K562 (cell line): ENCODE results near the gene DDX23. TPM values are rescaled to one million over a fixed set of nuclear protein-coding genes. Genes with fewer than 3 reads are reported as not detected.

Experiments
- ATAC-seq: fragments of 200-7000 bp; cut with Tn5 transposase; 3 replicates; pipeline ENCODE4 v1.9.1; 2020; ENCODE audit warnings: moderate library complexity
- BruUV-seq: library from RNA; stranded (reverse); fragments of 400-500 nt; replicated peaks from 2 replicates; lab custom pipeline; 2021; lab: Mats Ljungman, UMichigan
- CTCF ChIA-PET: fragments of 300-600 bp; formaldehyde crosslinking; extraction: SDS; loops from one replicate; lab custom pipeline; 2021; ENCODE audit warnings: low intra/inter-chr PET ratio; lab: Yijun Ruan, JAX
- POLR2A ChIA-PET: fragments of 300-600, 350-650 bp; sonication (Branson Sonifier 250); formaldehyde crosslinking; extraction: SDS; loops from one replicate; lab custom pipeline; 2021; ENCODE audit warnings: antibody characterized with exemption, inconsistent platforms; lab: Yijun Ruan, JAX
- DNase-seq, 4 experiments: peaks; one replicate each; pipeline versions ENCODE4 v3.0.0 to v3.0.0-alpha.2; 2011 to 2018; ENCODE audit warnings: low spot score in 3 of 4, mixed read lengths in 3 of 4; ENCODE audit errors: extremely low read depth in 1 of 4
- FAIRE-seq: peaks from 2 replicates; lab custom pipeline; 2011; peaks lifted over from hg19 to GRCh38; lab: Jason Lieb, UNC
- H2AFZ ChIP-seq: 2 replicates; pipeline ENCODE4 v1.6.0; 2011; ENCODE audit warnings: low read depth, low read length, control low read depth, inconsistent platforms
- H3K27ac ChIP-seq: fragments of 200-600 bp; 3 replicates; pipeline ENCODE4 v1.8.0; 2011; ENCODE audit warnings: low read depth, mild to moderate bottlenecking, control low read depth, inconsistent platforms, low read length, moderate library complexity, mixed read lengths; ENCODE audit errors: extremely low read depth
- H3K27me3 ChIP-seq, 2 experiments: fragments of 300-600 bp in 1 of 2; 2 replicates in 1 of 2; 3 replicates in 1 of 2; pipeline versions ENCODE4 v1.6.0 to v1.8.0; 2011; ENCODE audit warnings: inconsistent platforms in 2 of 2, low read length in 2 of 2, mild to moderate bottlenecking in 1 of 2, mixed read lengths in 1 of 2, moderate library complexity in 1 of 2; ENCODE audit not compliant: control insufficient read depth in 2 of 2, insufficient read depth in 2 of 2
- H3K36me3 ChIP-seq: fragments of 300-600 bp; 3 replicates; pipeline ENCODE4 v1.8.0; 2011; ENCODE audit warnings: mild to moderate bottlenecking, low read length, inconsistent platforms; ENCODE audit not compliant: control insufficient read depth, insufficient read depth
- H3K4me1 ChIP-seq, 2 experiments: fragments of 200-600 bp in 1 of 2; replicated peaks in 1 of 2; 2 replicates in 1 of 2; 3 replicates in 1 of 2; pipeline versions ENCODE4 v1.5.1 to v1.8.0; 2011; ENCODE audit warnings: inconsistent platforms in 2 of 2, low read length in 2 of 2, mild to moderate bottlenecking in 1 of 2, mixed read lengths in 1 of 2, moderate library complexity in 1 of 2; ENCODE audit not compliant: control insufficient read depth in 2 of 2, insufficient read depth in 2 of 2
- H3K4me2 ChIP-seq: 2 replicates; pipeline ENCODE4 v1.6.1; 2011; ENCODE audit warnings: low read length, control low read depth, inconsistent platforms, mixed read lengths; ENCODE audit not compliant: insufficient read depth
- H3K4me3 ChIP-seq: fragments of 200-600 bp; sonication (generic), shearing (Covaris generic); 2 replicates; pipeline ENCODE4 v1.5.1; 2016; ENCODE audit warnings: control low read depth, inconsistent platforms
- H3K79me2 ChIP-seq: fragments of 200-600 bp; 3 replicates; pipeline ENCODE4 v1.8.0; 2011; ENCODE audit warnings: low read length, inconsistent platforms; ENCODE audit not compliant: control insufficient read depth, insufficient read depth
- H3K9ac ChIP-seq, 2 experiments: 2 replicates each; pipeline versions ENCODE4 v1.6.0 to v1.6.1; 2011; ENCODE audit warnings: low read depth in 2 of 2, low read length in 2 of 2, control low read depth in 1 of 2, inconsistent platforms in 1 of 2, mild to moderate bottlenecking in 1 of 2, mixed read lengths in 1 of 2; ENCODE audit not compliant: insufficient read depth in 1 of 2
- H3K9me1 ChIP-seq: one replicate; pipeline ENCODE4 v1.6.0; 2011; ENCODE audit warnings: inconsistent platforms, mild to moderate bottlenecking, low read length, moderate library complexity; ENCODE audit not compliant: control insufficient read depth, insufficient read depth
- H3K9me3 ChIP-seq: replicated peaks from 2 replicates; pipeline ENCODE4 v1.5.1; 2011; ENCODE audit warnings: low read depth, low read length, inconsistent platforms; ENCODE audit not compliant: control insufficient read depth, insufficient read depth
- H4K20me1 ChIP-seq: replicated peaks from 2 replicates; pipeline ENCODE4 v1.6.1; 2011; ENCODE audit warnings: low read length, inconsistent platforms, mixed read lengths; ENCODE audit not compliant: control insufficient read depth, insufficient read depth
- CHD1 ChIP-seq: fragments of 200-600 bp; sonication (generic); IDR thresholded peaks from one replicate; pipeline ENCODE4 v1.6.1; 2012; ENCODE audit warnings: mild to moderate bottlenecking, moderate library complexity, low read length, inconsistent platforms
- CHD4 ChIP-seq: fragments of 200-600 bp; sonication (generic); IDR thresholded peaks from 3 replicates; pipeline ENCODE4 v1.6.1; 2012; ENCODE audit warnings: low read depth, mild to moderate bottlenecking, mixed read lengths, low read length, inconsistent platforms; ENCODE audit not compliant: insufficient read depth, insufficient replicate concordance, poor library complexity, severe bottlenecking
- HDGF ChIP-seq: fragments of 450-650 bp; IDR thresholded peaks from 2 replicates; pipeline ENCODE4 v1.6.1; 2016
- MBD2 ChIP-seq: sonication (generic); IDR thresholded peaks from 2 replicates; pipeline ENCODE4 v1.6.1; 2016; ENCODE audit warnings: low read depth, borderline replicate concordance
- MCM2 ChIP-seq: fragments of 450-650 bp; IDR thresholded peaks from 2 replicates; pipeline ENCODE4 v1.6.1; 2017; ENCODE audit warnings: low read depth, mild to moderate bottlenecking
- NR2F6 ChIP-seq: fragments of 450-650 bp; formaldehyde crosslinking; IDR thresholded peaks from 2 replicates; pipeline ENCODE4 v1.4.0; 2020; ENCODE audit warnings: mild to moderate bottlenecking
- RCOR1 ChIP-seq, 2 experiments: IDR thresholded peaks; 2 replicates each; pipeline ENCODE4 v1.6.1; 2012; ENCODE audit warnings: low read depth in 2 of 2, low read length in 2 of 2, borderline replicate concordance in 1 of 2, improper control_type of control experiment in 1 of 2
- SMC3 ChIP-seq: conservative IDR thresholded peaks from 2 replicates; pipeline ENCODE4 v1.6.1; 2011; ENCODE audit warnings: low read depth, low read length, improper control_type of control experiment; ENCODE audit not compliant: insufficient read depth
- ZNF140 ChIP-seq: fragments of 250-450 bp; sonication (Bioruptor Pico); IDR thresholded peaks from 2 replicates; pipeline ENCODE4 v1.8.0; 2021; ENCODE audit warnings: moderate library complexity, mild to moderate bottlenecking, inconsistent platforms
- ZNF212 ChIP-seq: fragments of 450-650 bp; formaldehyde crosslinking; IDR thresholded peaks from 2 replicates; pipeline ENCODE4 v1.4.0; 2020; ENCODE audit warnings: mild to moderate bottlenecking
- WGBS: fragments of 100-300 bp; shearing (Covaris generic); methylation state at CpG from one replicate; pipeline ENCODE4 v1.1.6; 2016; ENCODE audit warnings: low coverage, mixed read lengths; ENCODE audit not compliant: insufficient coverage; ENCODE audit errors: missing lambda C conversion rate; 5-methylcytosine and 5-hydroxymethylcytosine counted together
- in situ Hi-C: fragments of 300-500 bp; cut with MboI; formaldehyde crosslinking; loops from 4 replicates; pipeline ENCODE4 v1.15.0; 2018; ENCODE audit warnings: inconsistent platforms, mixed read lengths
- intact Hi-C: fragments of 100-400 bp; cut with micrococcal nuclease; formaldehyde crosslinking; loops from 2 replicates; pipeline ENCODE4 v1.14.2; 2022
- polyA plus RNA-seq, 8 experiments: library from polyadenylated mRNA; depleted of rRNA in 4 of 8; stranded (reverse) in 5 of 8; unstranded in 3 of 8; fragments of >200 nt; fragmentation: Nextera tagmentation in 2 of 8; fragmentation: Illumina TruSeq in 1 of 8; extraction: Ambion mirVana in 2 of 8; extraction: Trizol in 1 of 8; gene quantifications; 2 replicates each; pipeline versions ENCODE4 v1.2.1 to v1.2.3, GENCODE V29; 2011 to 2014; ENCODE audit warnings: inconsistent platforms in 1 of 8, missing spikeins in 1 of 8
- total RNA-seq, 7 experiments: library from RNA; depleted of rRNA in 6 of 7; stranded (reverse); fragments of >200 nt in 6 of 7; fragmentation: Illumina TruSeq in 2 of 7; extraction: Trizol in 2 of 7; gene quantifications; 2 replicates each; pipeline versions ENCODE4 v1.2.1 to v1.2.3, GENCODE V29; 2011 to 2021; ENCODE audit warnings: low replicate concordance in 1 of 7
- TF ChIP-seq, protein P1 (sequence below): fragments of 250-450 bp; sonication (Bioruptor Pico); IDR thresholded peaks from 2 replicates; pipeline ENCODE4 v1.4.0; 2020; ENCODE audit warnings: mild to moderate bottlenecking, moderate library complexity, borderline replicate concordance
- TF ChIP-seq, protein P2 (sequence below): fragments of 450-650 bp; formaldehyde crosslinking; IDR thresholded peaks from 2 replicates; pipeline ENCODE4 v1.4.0; 2022; ENCODE audit warnings: missing genetic modification characterization
- TF ChIP-seq, protein P3 (sequence below), 2 experiments: fragments of 250-450 bp in 1 of 2; fragments of 450-650 bp in 1 of 2; sonication (Bioruptor Pico) in 1 of 2; IDR thresholded peaks; 2 replicates each; pipeline versions ENCODE4 v1.6.1 to v1.8.0; 2016 to 2021; ENCODE audit warnings: mild to moderate bottlenecking in 2 of 2, moderate library complexity in 2 of 2, missing compliant biosample characterization in 1 of 2, missing genetic modification characterization in 1 of 2
- TF ChIP-seq, protein P4 (sequence below): conservative IDR thresholded peaks from 2 replicates; pipeline ENCODE4 v1.6.1; 2011; ENCODE audit warnings: low read depth, mild to moderate bottlenecking, low read length; ENCODE audit not compliant: control insufficient read depth

DDX23 gene
- total and polyA plus RNA-seq, 9 of the 15 experiments (the other 6 are each of a cell fraction or from before 2014, with no cell fraction given), result 32.4 to 138 (median 104) TPM

DNA sequence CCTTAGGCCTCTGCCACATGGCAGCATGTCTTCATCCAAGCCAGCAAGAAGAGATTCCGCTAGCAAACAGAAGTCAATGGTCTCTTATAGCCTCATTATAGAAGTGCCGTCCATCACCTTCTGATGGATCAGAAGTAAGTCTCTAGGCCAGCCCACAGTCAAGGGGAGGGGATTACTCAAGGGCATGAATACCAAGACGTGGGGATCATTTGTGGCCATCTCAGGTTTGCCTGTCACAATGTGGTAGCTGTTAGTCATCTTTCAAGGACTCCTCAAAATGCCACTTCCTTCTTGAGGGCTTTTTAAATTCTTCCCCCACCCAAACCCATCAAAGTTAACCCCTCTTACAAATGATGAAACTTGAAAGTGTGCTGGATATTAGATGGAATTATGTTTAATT is 55.0 kb downstream of the DDX23 start:
- in situ Hi-C loops, result loop anchor here (5.0 to 25.0 kb wide), 2 partner anchors 45 to 260 kb away; partner anchors contain the start of gene OR8S1
- no peaks in the 10 kb centered on the region for H3K9me3 ChIP-seq
- peaks cover 7 to 19% of the 10 kb centered on the region in 2 experiments; a peak in 4 of 5 replicates for H3K27me3 ChIP-seq
- no peaks in the 10 kb centered on the region for H3K79me2 ChIP-seq
- WGBS, result 23% methylated on average over 3 of the region's 3 CpGs
- intact Hi-C loops, result loop anchor here (1.0 kb wide), 1 partner anchor 44 kb away; no protein-coding TSS in a partner anchor
- H3K4me2 ChIP-seq, result no peak overlapping the region
- no peaks in the 10 kb centered on the region for H3K36me3 ChIP-seq
- ATAC-seq, result no peak
- peaks cover 2 to 10% of the 10 kb centered on the region in 2 experiments; a peak in 2 of 5 replicates for H3K4me1 ChIP-seq
- FAIRE-seq, result no peak
- BruUV-seq, result no TSS peak
- ChIA-PET CTCF (interaction anchor here (2.3 to 2.4 kb wide), 2 partner anchors 44 to 255 kb away, joined by 18 to 40 read pairs; no protein-coding TSS in a partner anchor), POLR2A (no interaction called here)
- no peak overlapping the region for H3K4me3 ChIP-seq
- no peak overlapping the region for H3K27ac ChIP-seq
- H3K9ac ChIP-seq, result no peak overlapping the region
- no peaks in the 10 kb centered on the region for H3K9me1 ChIP-seq
- TF ChIP-seq MBD2 (no peak), ZNF212 (CRISPR knock-in tag) (no peak), CHD4 (no peak), NR2F6 (no peak), RCOR1 (IDR thresholded peaks at IDR 0.05; ENCODE audit: borderline replicate concordance in 1 of 2, low read depth in 2 of 2, low read length in 2 of 2) (no peak), HDGF (no peak), CHD1 (no peak), MCM2 (no peak), ZNF140 (CRISPR knock-in tag) (no peak), SMC3 (no peak)
- TF ChIP-seq, protein P1, sequence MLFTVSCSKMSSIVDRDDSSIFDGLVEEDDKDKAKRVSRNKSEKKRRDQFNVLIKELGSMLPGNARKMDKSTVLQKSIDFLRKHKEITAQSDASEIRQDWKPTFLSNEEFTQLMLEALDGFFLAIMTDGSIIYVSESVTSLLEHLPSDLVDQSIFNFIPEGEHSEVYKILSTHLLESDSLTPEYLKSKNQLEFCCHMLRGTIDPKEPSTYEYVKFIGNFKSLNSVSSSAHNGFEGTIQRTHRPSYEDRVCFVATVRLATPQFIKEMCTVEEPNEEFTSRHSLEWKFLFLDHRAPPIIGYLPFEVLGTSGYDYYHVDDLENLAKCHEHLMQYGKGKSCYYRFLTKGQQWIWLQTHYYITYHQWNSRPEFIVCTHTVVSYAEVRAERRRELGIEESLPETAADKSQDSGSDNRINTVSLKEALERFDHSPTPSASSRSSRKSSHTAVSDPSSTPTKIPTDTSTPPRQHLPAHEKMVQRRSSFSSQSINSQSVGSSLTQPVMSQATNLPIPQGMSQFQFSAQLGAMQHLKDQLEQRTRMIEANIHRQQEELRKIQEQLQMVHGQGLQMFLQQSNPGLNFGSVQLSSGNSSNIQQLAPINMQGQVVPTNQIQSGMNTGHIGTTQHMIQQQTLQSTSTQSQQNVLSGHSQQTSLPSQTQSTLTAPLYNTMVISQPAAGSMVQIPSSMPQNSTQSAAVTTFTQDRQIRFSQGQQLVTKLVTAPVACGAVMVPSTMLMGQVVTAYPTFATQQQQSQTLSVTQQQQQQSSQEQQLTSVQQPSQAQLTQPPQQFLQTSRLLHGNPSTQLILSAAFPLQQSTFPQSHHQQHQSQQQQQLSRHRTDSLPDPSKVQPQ (CRISPR knock-in tag), result no peak
- TF ChIP-seq, protein P2, sequence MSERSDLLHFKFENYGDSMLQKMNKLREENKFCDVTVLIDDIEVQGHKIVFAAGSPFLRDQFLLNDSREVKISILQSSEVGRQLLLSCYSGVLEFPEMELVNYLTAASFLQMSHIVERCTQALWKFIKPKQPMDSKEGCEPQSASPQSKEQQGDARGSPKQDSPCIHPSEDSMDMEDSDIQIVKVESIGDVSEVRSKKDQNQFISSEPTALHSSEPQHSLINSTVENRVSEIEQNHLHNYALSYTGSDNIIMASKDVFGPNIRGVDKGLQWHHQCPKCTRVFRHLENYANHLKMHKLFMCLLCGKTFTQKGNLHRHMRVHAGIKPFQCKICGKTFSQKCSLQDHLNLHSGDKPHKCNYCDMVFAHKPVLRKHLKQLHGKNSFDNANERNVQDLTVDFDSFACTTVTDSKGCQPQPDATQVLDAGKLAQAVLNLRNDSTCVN (CRISPR knock-in tag), result no peak
- TF ChIP-seq, protein P3, sequence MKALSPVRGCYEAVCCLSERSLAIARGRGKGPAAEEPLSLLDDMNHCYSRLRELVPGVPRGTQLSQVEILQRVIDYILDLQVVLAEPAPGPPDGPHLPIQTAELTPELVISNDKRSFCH (CRISPR knock-in tag; IDR thresholded peaks at IDR 0.05), result no peak
- TF ChIP-seq, protein P3 (tag; IDR thresholded peaks at IDR 0.05), result no peak
- TF ChIP-seq, protein P4, sequence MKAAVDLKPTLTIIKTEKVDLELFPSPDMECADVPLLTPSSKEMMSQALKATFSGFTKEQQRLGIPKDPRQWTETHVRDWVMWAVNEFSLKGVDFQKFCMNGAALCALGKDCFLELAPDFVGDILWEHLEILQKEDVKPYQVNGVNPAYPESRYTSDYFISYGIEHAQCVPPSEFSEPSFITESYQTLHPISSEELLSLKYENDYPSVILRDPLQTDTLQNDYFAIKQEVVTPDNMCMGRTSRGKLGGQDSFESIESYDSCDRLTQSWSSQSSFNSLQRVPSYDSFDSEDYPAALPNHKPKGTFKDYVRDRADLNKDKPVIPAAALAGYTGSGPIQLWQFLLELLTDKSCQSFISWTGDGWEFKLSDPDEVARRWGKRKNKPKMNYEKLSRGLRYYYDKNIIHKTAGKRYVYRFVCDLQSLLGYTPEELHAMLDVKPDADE, result no peak
- DNase-seq, result no peak
- peaks cover 4% of the 10 kb centered on the region; the same call in 1 of the 2 replicates for H4K20me1 ChIP-seq
- H2AFZ ChIP-seq, result no peak overlapping the region
